NCI-H146 (cell line): ENCODE results near the gene ZDHHC17.
A peak's percentile ranks its signal among the peaks of the same experiment; 100 is the strongest.

Source experiments
- DNase-seq: peaks from one replicate; lab custom pipeline; 2025; lab: John Stamatoyannopoulos, UW

The ZDHHC17 gene

DNA sequence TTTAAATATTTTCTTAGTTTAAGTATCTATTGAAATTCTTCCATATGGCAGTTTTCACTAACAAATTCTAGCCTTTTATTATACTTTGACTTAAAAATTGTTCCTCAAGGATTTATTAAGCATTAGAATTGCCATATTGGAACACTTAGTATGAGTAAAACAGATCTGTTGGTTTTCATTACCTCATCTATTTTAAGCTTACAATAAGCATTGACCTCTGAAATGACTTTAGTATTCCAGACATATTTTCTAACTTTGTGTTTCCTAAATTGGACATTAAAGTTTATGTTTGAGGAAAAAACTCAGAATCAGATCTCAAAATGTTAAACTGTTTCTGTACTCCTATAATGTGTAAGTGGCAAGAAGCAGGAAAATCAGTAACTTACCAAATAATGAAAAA lies 66.5 kb downstream of the ZDHHC17 start:
- no peak for DNase-seq

- no peak for DNase-seq
Observed at GRCh38 chr12:76836633-76837032, 72.7 kb downstream of the ZDHHC17 start.

GRCh38 chr12:76847260-76847659 lies 83.3 kb downstream of the ZDHHC17 start:
- no peak for DNase-seq

GRCh38 chr12:76848132-76848531 lies 84.2 kb downstream of the ZDHHC17 start:
- no peak for DNase-seq

GRCh38 chr12:76852106-76852505 lies 88.2 kb downstream of the ZDHHC17 start:
- DNase-seq, result no peak

GRCh38 chr12:76855271-76855670 lies 91.4 kb downstream of the ZDHHC17 start:
- DNase-seq, result no peak

GRCh38 chr12:76856018-76856644 lies 92.2 kb downstream of the ZDHHC17 start:
- DNase-seq, result no peak

DNA sequence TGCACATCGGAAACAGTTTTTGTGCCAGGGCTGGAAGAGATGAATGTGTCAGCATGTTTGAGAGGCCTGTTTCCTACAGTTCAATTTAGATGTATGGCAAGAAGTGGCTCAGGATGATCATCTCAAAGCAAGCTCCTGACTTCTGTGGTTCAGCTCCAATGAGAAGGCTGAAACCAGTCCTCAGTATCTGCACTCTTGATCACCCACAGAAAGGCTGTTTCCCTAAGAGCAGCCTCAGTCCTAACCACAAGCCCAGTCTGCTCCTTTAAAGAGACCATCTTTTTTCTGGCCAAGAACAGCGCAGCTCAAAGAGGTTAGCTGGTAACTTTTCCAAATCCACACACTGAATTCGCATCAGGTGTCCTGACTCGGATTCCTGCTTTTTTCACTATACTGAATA lies 95.7 kb downstream of the ZDHHC17 start:
- no peak for DNase-seq

GRCh38 chr12:76860256-76860655 lies 96.3 kb downstream of the ZDHHC17 start:
- no peak for DNase-seq

- DNase-seq, result no peak
Observed at GRCh38 chr12:76863005-76863670, 99.2 kb downstream of the ZDHHC17 start.

DNA sequence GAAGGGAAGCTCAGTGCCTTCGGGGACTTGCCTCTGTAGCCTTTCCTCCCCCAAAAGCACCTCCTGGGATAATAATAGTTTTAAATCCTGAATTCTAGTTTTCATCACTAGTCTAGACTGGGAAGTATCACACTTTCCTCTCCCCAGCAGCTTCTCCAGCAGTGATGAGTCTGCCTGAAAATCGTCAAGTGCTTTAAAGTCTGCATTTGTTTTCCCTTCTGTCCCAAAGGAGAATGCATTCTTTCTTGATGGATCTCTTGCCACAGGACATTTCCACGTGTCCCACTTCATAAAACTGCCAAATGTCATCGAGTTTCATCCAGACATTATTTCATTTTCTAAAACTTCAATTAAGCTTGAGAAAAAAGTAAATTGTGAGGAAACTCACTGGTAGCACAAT lies 99.9 kb downstream of the ZDHHC17 start:
- DNase-seq, result no peak

DNA sequence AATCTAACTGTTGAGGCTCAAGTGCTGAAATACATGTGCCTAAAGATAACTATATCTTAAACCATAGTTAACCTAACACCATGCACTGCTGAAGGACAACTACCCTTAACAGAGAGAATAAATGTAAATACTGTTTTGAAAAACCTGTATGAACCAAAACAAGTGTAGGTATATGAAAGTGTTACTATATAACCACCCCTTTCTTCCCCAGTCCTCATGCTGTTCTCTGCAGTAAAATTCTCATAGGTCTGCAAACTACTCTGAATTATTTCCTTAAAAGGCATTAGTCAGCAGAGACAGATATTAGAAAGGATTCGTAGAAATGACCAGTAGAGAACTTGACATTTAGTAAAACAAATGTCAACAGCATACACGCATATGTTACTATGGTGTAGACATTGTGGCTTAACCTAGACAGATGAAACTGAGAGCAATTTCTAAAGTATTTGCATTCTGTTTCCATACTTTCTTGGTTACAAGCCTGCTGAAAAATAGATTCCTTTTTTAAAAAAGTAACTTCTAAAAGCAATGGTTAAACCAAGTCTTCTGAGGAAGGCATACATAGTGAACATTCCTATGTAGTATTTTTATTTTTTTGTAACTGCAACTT lies 101.0 kb downstream of the ZDHHC17 start:
- DNase-seq, result no peak

GRCh38 chr12:76866151-76866567 lies 102.2 kb downstream of the ZDHHC17 start:
- no peak for DNase-seq

DNA sequence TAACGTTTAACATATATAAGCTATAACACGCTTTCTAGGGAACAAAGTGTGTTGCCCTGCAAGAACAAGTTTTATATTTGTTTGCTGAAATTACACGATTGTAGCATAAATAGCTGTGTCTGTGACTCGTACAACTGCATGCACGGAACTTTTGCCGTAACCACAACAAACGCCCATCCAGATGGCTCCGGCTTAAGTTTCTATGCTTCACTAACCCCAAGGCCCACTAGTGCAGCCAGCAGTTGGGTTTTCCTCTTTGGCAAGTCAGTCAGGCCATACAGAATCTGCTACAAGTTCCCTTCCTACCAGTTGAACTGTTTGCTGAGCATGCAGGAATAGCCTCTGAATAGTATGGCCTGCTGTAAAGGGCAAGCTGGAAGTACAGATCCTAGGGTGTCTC lies 102.8 kb downstream of the ZDHHC17 start:
- DNase-seq, result no peak

- DNase-seq, result no peak
Observed at GRCh38 chr12:76871082-76871481, 107.2 kb downstream of the ZDHHC17 start.

GRCh38 chr12:76871742-76872141 lies 107.8 kb downstream of the ZDHHC17 start:
- DNase-seq, result no peak

DNA sequence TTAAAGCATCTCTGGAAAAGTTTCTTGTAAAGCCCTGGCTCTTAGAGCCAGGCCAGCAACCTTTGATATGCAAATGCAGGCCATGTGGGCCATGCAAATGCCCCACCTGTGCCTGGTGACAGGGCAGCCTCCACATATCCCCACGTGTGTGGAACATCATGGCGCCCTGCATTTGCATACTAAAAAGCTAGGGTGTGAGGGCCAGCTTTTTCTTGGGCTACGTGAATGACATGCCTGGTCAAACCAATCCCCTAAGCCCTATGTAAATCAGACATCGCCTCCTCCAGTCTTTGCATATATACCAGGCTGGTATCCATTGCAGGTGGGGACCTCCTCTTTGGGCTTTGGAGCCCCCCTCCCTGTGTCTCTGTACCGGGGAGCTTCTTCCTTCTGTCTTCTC lies 108.5 kb downstream of the ZDHHC17 start:
- no peak for DNase-seq

DNA sequence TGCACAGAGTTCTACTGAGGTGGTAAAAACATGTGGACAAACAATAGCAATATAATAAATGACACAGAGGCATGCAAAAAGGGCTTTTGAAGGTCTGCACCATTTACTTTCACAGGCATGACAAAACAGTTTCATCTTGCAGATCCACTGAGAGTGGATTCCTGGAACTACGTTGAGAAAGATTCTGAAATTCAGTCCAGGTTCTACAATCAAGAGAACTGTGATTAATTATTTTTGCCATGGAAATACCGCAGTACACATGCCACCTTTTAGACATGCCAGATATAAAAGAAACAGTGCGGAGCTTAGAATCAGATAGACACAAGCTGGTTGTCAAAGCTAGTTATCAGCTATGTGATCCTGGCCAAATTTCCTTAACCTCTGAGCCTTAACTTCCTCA lies 110.1 kb downstream of the ZDHHC17 start:
- no peak for DNase-seq

- DNase-seq, result no peak
Observed at GRCh38 chr12:76874491-76875190, 110.7 kb downstream of the ZDHHC17 start.

GRCh38 chr12:76876696-76877229 lies 112.8 kb downstream of the ZDHHC17 start:
- no peak for DNase-seq

GRCh38 chr12:76878099-76878898 lies 114.4 kb downstream of the ZDHHC17 start:
- peak; percentile 44 for DNase-seq
